GM12891 (cell line): Measurements from ENCODE around the gene RNLS.

Experiments
- PAX5 ChIP-seq: IDR thresholded peaks from 2 replicates; pipeline ENCODE4 v1.6.1; 2011; ENCODE audit warnings: low read length, moderate library complexity, mild to moderate bottlenecking; ENCODE audit not compliant: insufficient read depth, severe bottlenecking
- POLR2A ChIP-seq: IDR thresholded peaks from 2 replicates; pipeline ENCODE4 v1.6.1; 2011; ENCODE audit warnings: low read depth, low read length, control low read depth
- POLR2AphosphoS5 ChIP-seq: IDR thresholded peaks from 2 replicates; pipeline ENCODE4 v1.6.1; 2011; ENCODE audit warnings: low read depth, low read length, control low read depth
- POU2F2 ChIP-seq: IDR thresholded peaks from 2 replicates; pipeline ENCODE4 v1.6.1; 2011; ENCODE audit warnings: low read depth, mild to moderate bottlenecking, control low read depth, low read length, moderate library complexity
- SPI1 ChIP-seq: IDR thresholded peaks from 2 replicates; pipeline ENCODE4 v1.6.1; 2011; ENCODE audit warnings: low read depth, low read length, control low read depth
- TAF1 ChIP-seq: IDR thresholded peaks from 2 replicates; pipeline ENCODE4 v1.6.1; 2011; ENCODE audit warnings: low read depth, low read length, control low read depth

DNA sequence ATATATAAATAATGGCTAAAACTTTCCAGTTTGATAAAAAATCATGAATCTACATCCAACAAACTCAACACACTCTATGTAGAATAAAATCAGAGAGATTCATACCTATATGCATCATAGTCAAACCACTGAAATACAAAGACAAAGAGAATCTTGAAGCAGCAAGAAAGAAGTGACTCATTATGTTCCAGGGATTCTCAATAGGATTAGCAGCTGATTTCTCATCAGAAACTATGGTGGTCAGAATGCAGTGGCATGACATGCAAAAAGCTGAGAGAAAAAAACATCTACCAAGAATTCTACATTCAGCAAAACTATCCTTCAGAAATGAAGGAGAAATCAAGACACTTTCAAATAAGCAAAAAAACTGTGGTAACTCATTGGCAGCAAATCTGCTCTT is 187.4 kb downstream of the RNLS start:
- TF ChIP-seq POLR2A (no peak), POU2F2 (no peak), POLR2AphosphoS5 (no peak), TAF1 (no peak), SPI1 (no peak), PAX5 (no peak)
